Omental fat pad (tissue), 4 donors: ENCODE data around the gene STK4. TPM values are rescaled to one million over a fixed set of nuclear protein-coding genes. Genes with fewer than 3 reads are reported as not detected.
A peak's percentile ranks its signal among the peaks of the same experiment; 100 is the strongest.

Source experiments
- ATAC-seq: fragments of 150-250 bp; one replicate; pipeline ENCODE4 v1.9.1; 2016; ENCODE audit warnings: mild to moderate bottlenecking, moderate library complexity; ENCODE audit not compliant: low FRiP score
- DNase-seq: peaks from one replicate; pipeline ENCODE4 v3.0.0-alpha.2; 2019; ENCODE audit warnings: low spot score
- total RNA-seq, 4 donors: library from RNA; depleted of rRNA; stranded (reverse); fragments of >200 nt; gene quantifications; one replicate each; pipeline ENCODE4 v1.1.0, GENCODE V29; 2016
- TF ChIP-seq, protein P1 (sequence below), 3 donors: fragments of 450-650 bp; IDR thresholded peaks; one replicate each; pipeline ENCODE4 v1.5.1; 2016 to 2017; ENCODE audit warnings: antibody characterized with exemption in 3 of 3, mild to moderate bottlenecking in 3 of 3, moderate library complexity in 2 of 3

Gene STK4
- total RNA-seq, 4 donors from 2014 or later = 26.4 to 51.9 (median 38.6) TPM

GRCh38 chr20:44960103-44960852 lies 6.0 kb upstream of the STK4 start, which contains the start of gene TOMM34:
Gene TOMM34 (minus strand): TSS chr20:44960397. CDS start chr20:44960333, 64 bp downstream.
- ATAC-seq = peak; percentile 92
- TF ChIP-seq, protein P1, sequence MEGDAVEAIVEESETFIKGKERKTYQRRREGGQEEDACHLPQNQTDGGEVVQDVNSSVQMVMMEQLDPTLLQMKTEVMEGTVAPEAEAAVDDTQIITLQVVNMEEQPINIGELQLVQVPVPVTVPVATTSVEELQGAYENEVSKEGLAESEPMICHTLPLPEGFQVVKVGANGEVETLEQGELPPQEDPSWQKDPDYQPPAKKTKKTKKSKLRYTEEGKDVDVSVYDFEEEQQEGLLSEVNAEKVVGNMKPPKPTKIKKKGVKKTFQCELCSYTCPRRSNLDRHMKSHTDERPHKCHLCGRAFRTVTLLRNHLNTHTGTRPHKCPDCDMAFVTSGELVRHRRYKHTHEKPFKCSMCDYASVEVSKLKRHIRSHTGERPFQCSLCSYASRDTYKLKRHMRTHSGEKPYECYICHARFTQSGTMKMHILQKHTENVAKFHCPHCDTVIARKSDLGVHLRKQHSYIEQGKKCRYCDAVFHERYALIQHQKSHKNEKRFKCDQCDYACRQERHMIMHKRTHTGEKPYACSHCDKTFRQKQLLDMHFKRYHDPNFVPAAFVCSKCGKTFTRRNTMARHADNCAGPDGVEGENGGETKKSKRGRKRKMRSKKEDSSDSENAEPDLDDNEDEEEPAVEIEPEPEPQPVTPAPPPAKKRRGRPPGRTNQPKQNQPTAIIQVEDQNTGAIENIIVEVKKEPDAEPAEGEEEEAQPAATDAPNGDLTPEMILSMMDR (IDR thresholded peaks at IDR 0.05) = no peak
- peak; percentile 85 for DNase-seq

DNA sequence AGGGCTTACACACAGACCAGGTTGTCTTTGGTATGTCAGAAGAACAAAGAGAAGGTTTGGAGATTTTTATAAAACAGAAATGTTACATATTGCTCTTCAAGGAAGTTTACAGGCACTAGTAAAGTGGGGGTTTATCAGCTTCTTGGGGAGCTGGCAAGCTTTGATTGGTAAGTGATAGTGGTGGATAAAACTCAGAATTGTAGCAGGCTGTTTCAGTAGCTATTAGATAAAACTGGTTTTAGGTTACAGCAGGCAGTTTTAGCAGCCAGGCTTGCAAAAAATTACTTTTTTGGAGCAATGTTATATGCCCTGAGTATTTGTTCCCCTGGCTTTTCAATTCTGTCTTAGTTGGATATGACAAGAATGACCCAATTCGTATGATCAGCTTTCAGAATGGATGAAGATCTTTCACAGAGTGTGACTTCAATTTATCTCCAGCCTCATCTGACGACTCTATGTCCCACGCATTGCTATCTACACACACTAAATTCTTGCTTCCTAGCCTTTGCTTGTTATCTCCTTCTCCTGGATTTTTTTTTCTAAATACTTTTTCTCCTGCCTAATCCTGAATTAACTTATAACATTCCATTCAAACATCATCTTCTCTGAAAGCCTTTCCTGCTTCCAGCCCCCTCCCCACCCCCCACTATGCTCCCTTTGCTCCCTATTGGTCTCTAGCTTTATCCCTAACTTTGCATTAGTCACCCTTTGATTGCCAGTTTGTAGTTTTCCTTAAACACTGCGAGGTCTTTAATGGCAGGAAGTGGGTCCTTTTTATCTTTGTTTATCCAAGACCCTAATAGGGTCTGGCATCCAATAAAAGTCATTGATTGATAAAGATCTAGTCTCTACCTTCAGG lies 5.1 kb upstream of the STK4 start:
- no peak for ATAC-seq
- TF ChIP-seq, protein P1 (IDR thresholded peaks at IDR 0.05) = no peak
- no peak for DNase-seq

DNA sequence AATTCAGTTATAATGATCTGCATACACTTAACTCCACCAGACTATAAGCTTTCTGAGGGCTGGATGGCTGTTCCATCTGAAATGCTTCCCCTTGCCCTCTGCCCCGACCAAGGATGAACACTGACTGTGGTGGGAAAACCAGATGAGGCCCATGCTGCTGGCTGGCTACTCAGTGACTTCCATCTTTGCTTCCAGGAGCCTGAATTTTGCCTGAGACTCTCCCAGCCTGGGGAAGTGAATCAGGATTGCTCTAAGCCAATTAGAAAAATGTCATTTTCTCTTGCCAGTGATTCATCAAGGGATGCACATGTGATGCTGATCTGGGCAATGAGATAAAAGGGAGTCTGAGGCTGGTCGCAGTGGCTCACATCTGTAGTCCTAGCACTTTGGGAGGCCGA lies 4.4 kb upstream of the STK4 start:
- no peak for DNase-seq
- TF ChIP-seq, protein P1 (IDR thresholded peaks at IDR 0.05) = no peak
- no peak for ATAC-seq

DNA sequence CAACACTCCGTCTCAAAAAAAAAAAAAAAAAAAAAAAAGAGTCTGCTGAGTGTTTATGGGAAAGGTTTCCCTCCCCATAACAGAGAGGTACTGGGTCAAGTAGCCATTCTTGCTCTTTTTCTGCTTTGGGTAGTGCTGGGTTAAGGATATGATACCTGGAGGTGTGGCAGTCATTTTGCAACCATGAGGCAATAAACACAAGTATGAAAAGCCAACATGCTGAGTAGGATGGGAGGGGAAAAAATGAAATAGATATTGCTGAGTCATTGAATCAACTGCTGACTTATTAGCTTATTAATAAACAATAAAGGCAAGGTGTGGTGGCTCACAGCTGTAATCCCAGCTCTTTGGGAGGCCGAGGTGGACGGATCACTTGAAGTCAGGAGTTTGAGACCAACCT lies 3.8 kb upstream of the STK4 start:
- ATAC-seq = no peak
- TF ChIP-seq, protein P1 (IDR thresholded peaks at IDR 0.05) = no peak
- no peak for DNase-seq

GRCh38 chr20:44963325-44964215 lies 2.7 kb upstream of the STK4 start:
- DNase-seq = no peak
- TF ChIP-seq, protein P1 (IDR thresholded peaks at IDR 0.05) = no peak

GRCh38 chr20:44965651-44966029 lies 672 bp upstream of the STK4 start:
- TF ChIP-seq, protein P1 (IDR thresholded peaks at IDR 0.05) = no peak
- DNase-seq (no peak), ATAC-seq (no peak)

More at GRCh38 chr20:44963325-44964215, 2.7 kb upstream of the STK4 start:
- ATAC-seq = no peak
